K562 (cell line): ENCODE data around the gene ANO4. TPM values are rescaled to one million over a fixed set of nuclear protein-coding genes. Genes with fewer than 3 reads are reported as not detected.

ENCODE experiments used
- ATAC-seq: fragments of 200-7000 bp; cut with Tn5 transposase; 3 replicates; pipeline ENCODE4 v1.9.1; 2020; ENCODE audit warnings: moderate library complexity
- BruUV-seq: library from RNA; stranded (reverse); fragments of 400-500 nt; replicated peaks from 2 replicates; lab custom pipeline; 2021; lab: Mats Ljungman, UMichigan
- CTCF ChIA-PET: fragments of 300-600 bp; formaldehyde crosslinking; extraction: SDS; loops from one replicate; lab custom pipeline; 2021; ENCODE audit warnings: low intra/inter-chr PET ratio; lab: Yijun Ruan, JAX
- POLR2A ChIA-PET: fragments of 300-600, 350-650 bp; sonication (Branson Sonifier 250); formaldehyde crosslinking; extraction: SDS; loops from one replicate; lab custom pipeline; 2021; ENCODE audit warnings: antibody characterized with exemption, inconsistent platforms; lab: Yijun Ruan, JAX
- DNase-seq, 4 experiments: peaks; one replicate each; pipeline versions ENCODE4 v3.0.0 to v3.0.0-alpha.2; 2011 to 2018; ENCODE audit warnings: low spot score in 3 of 4, mixed read lengths in 3 of 4; ENCODE audit errors: extremely low read depth in 1 of 4
- FAIRE-seq: peaks from 2 replicates; lab custom pipeline; 2011; peaks lifted over from hg19 to GRCh38; lab: Jason Lieb, UNC
- H2AFZ ChIP-seq: 2 replicates; pipeline ENCODE4 v1.6.0; 2011; ENCODE audit warnings: low read depth, low read length, control low read depth, inconsistent platforms
- H3K27ac ChIP-seq: fragments of 200-600 bp; 3 replicates; pipeline ENCODE4 v1.8.0; 2011; ENCODE audit warnings: low read depth, mild to moderate bottlenecking, control low read depth, inconsistent platforms, low read length, moderate library complexity, mixed read lengths; ENCODE audit errors: extremely low read depth
- H3K27me3 ChIP-seq, 2 experiments: fragments of 300-600 bp in 1 of 2; 2 replicates in 1 of 2; 3 replicates in 1 of 2; pipeline versions ENCODE4 v1.6.0 to v1.8.0; 2011; ENCODE audit warnings: inconsistent platforms in 2 of 2, low read length in 2 of 2, mild to moderate bottlenecking in 1 of 2, mixed read lengths in 1 of 2, moderate library complexity in 1 of 2; ENCODE audit not compliant: control insufficient read depth in 2 of 2, insufficient read depth in 2 of 2
- H3K36me3 ChIP-seq: fragments of 300-600 bp; 3 replicates; pipeline ENCODE4 v1.8.0; 2011; ENCODE audit warnings: mild to moderate bottlenecking, low read length, inconsistent platforms; ENCODE audit not compliant: control insufficient read depth, insufficient read depth
- H3K4me1 ChIP-seq, 2 experiments: fragments of 200-600 bp in 1 of 2; replicated peaks in 1 of 2; 2 replicates in 1 of 2; 3 replicates in 1 of 2; pipeline versions ENCODE4 v1.5.1 to v1.8.0; 2011; ENCODE audit warnings: inconsistent platforms in 2 of 2, low read length in 2 of 2, mild to moderate bottlenecking in 1 of 2, mixed read lengths in 1 of 2, moderate library complexity in 1 of 2; ENCODE audit not compliant: control insufficient read depth in 2 of 2, insufficient read depth in 2 of 2
- H3K4me2 ChIP-seq: 2 replicates; pipeline ENCODE4 v1.6.1; 2011; ENCODE audit warnings: low read length, control low read depth, inconsistent platforms, mixed read lengths; ENCODE audit not compliant: insufficient read depth
- H3K4me3 ChIP-seq: fragments of 200-600 bp; sonication (generic), shearing (Covaris generic); 2 replicates; pipeline ENCODE4 v1.5.1; 2016; ENCODE audit warnings: control low read depth, inconsistent platforms
- H3K79me2 ChIP-seq: fragments of 200-600 bp; 3 replicates; pipeline ENCODE4 v1.8.0; 2011; ENCODE audit warnings: low read length, inconsistent platforms; ENCODE audit not compliant: control insufficient read depth, insufficient read depth
- H3K9ac ChIP-seq, 2 experiments: 2 replicates each; pipeline versions ENCODE4 v1.6.0 to v1.6.1; 2011; ENCODE audit warnings: low read depth in 2 of 2, low read length in 2 of 2, control low read depth in 1 of 2, inconsistent platforms in 1 of 2, mild to moderate bottlenecking in 1 of 2, mixed read lengths in 1 of 2; ENCODE audit not compliant: insufficient read depth in 1 of 2
- H3K9me1 ChIP-seq: one replicate; pipeline ENCODE4 v1.6.0; 2011; ENCODE audit warnings: inconsistent platforms, mild to moderate bottlenecking, low read length, moderate library complexity; ENCODE audit not compliant: control insufficient read depth, insufficient read depth
- H3K9me3 ChIP-seq: replicated peaks from 2 replicates; pipeline ENCODE4 v1.5.1; 2011; ENCODE audit warnings: low read depth, low read length, inconsistent platforms; ENCODE audit not compliant: control insufficient read depth, insufficient read depth
- H4K20me1 ChIP-seq: replicated peaks from 2 replicates; pipeline ENCODE4 v1.6.1; 2011; ENCODE audit warnings: low read length, inconsistent platforms, mixed read lengths; ENCODE audit not compliant: control insufficient read depth, insufficient read depth
- HOXB6 ChIP-seq: fragments of 250-450 bp; sonication (Bioruptor Pico); IDR thresholded peaks from 2 replicates; pipeline ENCODE4 v1.5.1; 2022; ENCODE audit warnings: mild to moderate bottlenecking, borderline replicate concordance
- KDM4B ChIP-seq, 2 experiments: fragments of 450-650 bp in 1 of 2; sonication (generic) in 1 of 2; IDR thresholded peaks; 2 replicates each; pipeline ENCODE4 v1.6.1; 2016 to 2017; ENCODE audit warnings: borderline replicate concordance in 2 of 2, antibody characterized with exemption in 1 of 2, low read depth in 1 of 2, mild to moderate bottlenecking in 1 of 2
- NFIX ChIP-seq: fragments of 250-450 bp; sonication (Bioruptor Pico); IDR thresholded peaks from 2 replicates; pipeline ENCODE4 v1.4.0; 2020; ENCODE audit warnings: low read depth, mild to moderate bottlenecking, moderate library complexity
- PML ChIP-seq: IDR thresholded peaks from 2 replicates; pipeline ENCODE4 v1.6.1; 2012; ENCODE audit warnings: low read length, inconsistent platforms
- SREBF1 ChIP-seq: fragments of 150-350 bp; IDR thresholded peaks from 2 replicates; pipeline ENCODE4 v1.6.1; 2014; ENCODE audit warnings: antibody characterized with exemption, low read depth, low read length, borderline replicate concordance
- ZNF584 ChIP-seq: fragments of 200-800 bp; sonication (Bioruptor generic); IDR thresholded peaks from 2 replicates; pipeline ENCODE4 v1.6.1; 2016; ENCODE audit warnings: low read depth, mild to moderate bottlenecking, missing genetic modification characterization, missing compliant biosample characterization
- WGBS: fragments of 100-300 bp; shearing (Covaris generic); methylation state at CpG from one replicate; pipeline ENCODE4 v1.1.6; 2016; ENCODE audit warnings: low coverage, mixed read lengths; ENCODE audit not compliant: insufficient coverage; ENCODE audit errors: missing lambda C conversion rate; 5-methylcytosine and 5-hydroxymethylcytosine counted together
- in situ Hi-C: fragments of 300-500 bp; cut with MboI; formaldehyde crosslinking; loops from 4 replicates; pipeline ENCODE4 v1.15.0; 2018; ENCODE audit warnings: inconsistent platforms, mixed read lengths
- intact Hi-C: fragments of 100-400 bp; cut with micrococcal nuclease; formaldehyde crosslinking; loops from 2 replicates; pipeline ENCODE4 v1.14.2; 2022
- polyA plus RNA-seq, 8 experiments: library from polyadenylated mRNA; depleted of rRNA in 4 of 8; stranded (reverse) in 5 of 8; unstranded in 3 of 8; fragments of >200 nt; fragmentation: Nextera tagmentation in 2 of 8; fragmentation: Illumina TruSeq in 1 of 8; extraction: Ambion mirVana in 2 of 8; extraction: Trizol in 1 of 8; gene quantifications; 2 replicates each; pipeline versions ENCODE4 v1.2.1 to v1.2.3, GENCODE V29; 2011 to 2014; ENCODE audit warnings: inconsistent platforms in 1 of 8, missing spikeins in 1 of 8
- total RNA-seq, 7 experiments: library from RNA; depleted of rRNA in 6 of 7; stranded (reverse); fragments of >200 nt in 6 of 7; fragmentation: Illumina TruSeq in 2 of 7; extraction: Trizol in 2 of 7; gene quantifications; 2 replicates each; pipeline versions ENCODE4 v1.2.1 to v1.2.3, GENCODE V29; 2011 to 2021; ENCODE audit warnings: low replicate concordance in 1 of 7
- TF ChIP-seq, protein P1 (sequence below), 2 experiments: fragments of 250-450 bp in 1 of 2; fragments of 450-650 bp in 1 of 2; sonication (Bioruptor Pico) in 1 of 2; IDR thresholded peaks; 2 replicates each; pipeline versions ENCODE4 v1.6.1 to v1.8.0; 2016 to 2021; ENCODE audit warnings: mild to moderate bottlenecking in 2 of 2, moderate library complexity in 2 of 2, missing compliant biosample characterization in 1 of 2, missing genetic modification characterization in 1 of 2
- TF ChIP-seq, protein P2 (sequence below), 2 experiments: IDR thresholded peaks in 1 of 2; conservative IDR thresholded peaks in 1 of 2; 2 replicates each; pipeline ENCODE4 v1.6.1; 2016; ENCODE audit warnings: low read depth in 2 of 2, mild to moderate bottlenecking in 1 of 2, missing compliant biosample characterization in 1 of 2, missing genetic modification characterization in 1 of 2, moderate library complexity in 1 of 2
- TF ChIP-seq, protein P3 (sequence below): IDR thresholded peaks from 2 replicates; pipeline ENCODE4 v1.6.1; 2014; ENCODE audit warnings: antibody characterized with exemption

Gene ANO4
- total and polyA plus RNA-seq, 9 of the 15 experiments (the other 6 are each of a cell fraction or from before 2014, with no cell fraction given): not detected

DNA sequence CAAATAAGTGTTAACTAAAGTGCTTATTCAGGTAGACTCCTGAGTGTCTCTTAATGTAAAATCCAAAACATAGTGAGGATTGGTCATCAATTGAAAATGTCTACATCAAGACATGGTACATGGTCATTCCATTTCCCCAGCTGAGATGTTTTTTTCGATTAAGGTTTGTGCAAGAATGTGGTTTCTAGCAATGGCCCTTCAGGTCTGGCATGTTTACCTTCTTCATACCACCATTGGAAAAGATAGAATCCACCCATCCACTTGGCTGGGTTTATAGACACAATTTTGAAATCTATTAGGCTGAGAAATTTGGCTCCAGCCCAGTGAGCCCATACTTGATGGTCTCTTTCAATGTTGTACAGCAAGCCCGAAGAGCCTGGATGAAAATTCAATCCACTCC is 145.9 kb downstream of the ANO4 start (continued):
- TF ChIP-seq HOXB6 (CRISPR knock-in tag): no peak
- TF ChIP-seq NFIX: no peak
- TF ChIP-seq, protein P1, sequence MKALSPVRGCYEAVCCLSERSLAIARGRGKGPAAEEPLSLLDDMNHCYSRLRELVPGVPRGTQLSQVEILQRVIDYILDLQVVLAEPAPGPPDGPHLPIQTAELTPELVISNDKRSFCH (CRISPR knock-in tag; IDR thresholded peaks at IDR 0.05): no peak
- TF ChIP-seq, protein P1 (tag; IDR thresholded peaks at IDR 0.05): no peak

DNA sequence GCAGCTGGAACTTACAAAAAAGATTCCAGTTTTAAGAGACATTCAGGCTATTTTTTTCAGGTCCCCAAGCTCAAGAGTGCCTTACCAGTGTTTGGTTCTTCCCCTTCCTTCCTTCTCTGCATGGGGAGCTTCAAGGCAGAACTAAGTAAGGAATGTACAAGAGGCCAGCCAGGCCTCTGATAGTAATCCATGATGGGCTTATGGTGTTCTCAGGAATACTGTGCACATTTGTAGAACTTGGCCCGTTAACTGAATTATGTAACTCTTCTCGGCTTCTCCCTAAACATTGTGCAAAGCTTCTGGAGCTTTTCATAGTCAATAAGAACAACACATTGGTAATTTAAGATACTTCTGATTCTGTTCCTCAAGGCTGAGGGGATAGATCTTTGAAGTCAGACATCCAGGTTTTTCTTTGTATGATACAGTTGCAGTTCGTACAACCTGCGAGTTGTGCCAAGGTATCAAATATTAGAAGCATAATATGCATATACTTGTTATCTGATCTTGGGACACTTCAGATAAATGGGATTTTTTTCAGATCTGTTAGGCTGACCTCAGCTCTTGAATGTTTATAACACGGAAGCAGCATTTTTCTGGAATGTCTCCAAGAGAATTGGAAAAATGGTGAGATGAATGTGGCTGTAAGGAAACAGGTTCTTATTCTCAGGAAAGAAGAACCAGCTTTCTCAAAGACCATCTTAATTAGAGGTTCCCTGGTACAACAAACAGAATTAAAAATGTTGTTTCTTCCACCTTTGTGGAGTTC is 148.6 kb downstream of the ANO4 start:
- POLR2A ChIA-PET: no interaction called here
- 0% methylated on average over 5 of the region's 5 CpGs for WGBS

More for the DNA sequence above, 148.6 kb downstream of the ANO4 start:
- no peaks in the 10 kb centered on the region for H3K27me3 ChIP-seq
- DNase-seq: no peak
- BruUV-seq: no TSS peak
- CTCF ChIA-PET: no interaction called here
- no peaks in the 10 kb centered on the region for H3K4me1 ChIP-seq
- intact Hi-C loops: no loop called here
- TF ChIP-seq SREBF1: no peak
- TF ChIP-seq, protein P2, sequence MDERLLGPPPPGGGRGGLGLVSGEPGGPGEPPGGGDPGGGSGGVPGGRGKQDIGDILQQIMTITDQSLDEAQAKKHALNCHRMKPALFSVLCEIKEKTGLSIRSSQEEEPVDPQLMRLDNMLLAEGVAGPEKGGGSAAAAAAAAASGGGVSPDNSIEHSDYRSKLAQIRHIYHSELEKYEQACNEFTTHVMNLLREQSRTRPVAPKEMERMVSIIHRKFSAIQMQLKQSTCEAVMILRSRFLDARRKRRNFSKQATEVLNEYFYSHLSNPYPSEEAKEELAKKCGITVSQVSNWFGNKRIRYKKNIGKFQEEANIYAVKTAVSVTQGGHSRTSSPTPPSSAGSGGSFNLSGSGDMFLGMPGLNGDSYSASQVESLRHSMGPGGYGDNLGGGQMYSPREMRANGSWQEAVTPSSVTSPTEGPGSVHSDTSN (CRISPR knock-in tag; IDR thresholded peaks at IDR 0.05; ENCODE audit: low read depth): no peak
- TF ChIP-seq, protein P2 (tag; conservative IDR thresholded peaks at IDR 0.05; ENCODE audit: low read depth): no peak
- no peak for TF ChIP-seq ZNF584 (CRISPR knock-in tag)
- no peak for TF ChIP-seq PML
- TF ChIP-seq KDM4B (IDR thresholded peaks at IDR 0.05; ENCODE audit: borderline replicate concordance in 2 of 2, low read depth in 1 of 2): no peak
- TF ChIP-seq, protein P3, sequence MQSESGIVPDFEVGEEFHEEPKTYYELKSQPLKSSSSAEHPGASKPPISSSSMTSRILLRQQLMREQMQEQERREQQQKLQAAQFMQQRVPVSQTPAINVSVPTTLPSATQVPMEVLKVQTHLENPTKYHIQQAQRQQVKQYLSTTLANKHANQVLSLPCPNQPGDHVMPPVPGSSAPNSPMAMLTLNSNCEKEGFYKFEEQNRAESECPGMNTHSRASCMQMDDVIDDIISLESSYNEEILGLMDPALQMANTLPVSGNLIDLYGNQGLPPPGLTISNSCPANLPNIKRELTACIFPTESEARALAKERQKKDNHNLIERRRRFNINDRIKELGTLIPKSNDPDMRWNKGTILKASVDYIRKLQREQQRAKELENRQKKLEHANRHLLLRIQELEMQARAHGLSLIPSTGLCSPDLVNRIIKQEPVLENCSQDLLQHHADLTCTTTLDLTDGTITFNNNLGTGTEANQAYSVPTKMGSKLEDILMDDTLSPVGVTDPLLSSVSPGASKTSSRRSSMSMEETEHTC: no peak
- H3K9me3 ChIP-seq: no peaks in the 10 kb centered on the region
- no peaks in the 10 kb centered on the region for H3K36me3 ChIP-seq
- no peak overlapping the region for H3K4me3 ChIP-seq
- no peaks in the 10 kb centered on the region for H3K79me2 ChIP-seq
- FAIRE-seq: no peak
- H3K4me2 ChIP-seq: no peak overlapping the region
- H3K9ac ChIP-seq: no peak overlapping the region
- no peak for ATAC-seq
- no peaks in the 10 kb centered on the region for H4K20me1 ChIP-seq
- in situ Hi-C loops: no loop called here
- no peak overlapping the region for H3K27ac ChIP-seq
- no peaks in the 10 kb centered on the region for H3K9me1 ChIP-seq
- H2AFZ ChIP-seq: no peak overlapping the region
